ENCODE data around the gene IFITM1.
"Not testable (repeated sequence)": the region's sequence is repeated elsewhere in the genome, so short reads cannot be mapped to it uniquely, and the experiment has no call there.

The IFITM1 gene

DNA sequence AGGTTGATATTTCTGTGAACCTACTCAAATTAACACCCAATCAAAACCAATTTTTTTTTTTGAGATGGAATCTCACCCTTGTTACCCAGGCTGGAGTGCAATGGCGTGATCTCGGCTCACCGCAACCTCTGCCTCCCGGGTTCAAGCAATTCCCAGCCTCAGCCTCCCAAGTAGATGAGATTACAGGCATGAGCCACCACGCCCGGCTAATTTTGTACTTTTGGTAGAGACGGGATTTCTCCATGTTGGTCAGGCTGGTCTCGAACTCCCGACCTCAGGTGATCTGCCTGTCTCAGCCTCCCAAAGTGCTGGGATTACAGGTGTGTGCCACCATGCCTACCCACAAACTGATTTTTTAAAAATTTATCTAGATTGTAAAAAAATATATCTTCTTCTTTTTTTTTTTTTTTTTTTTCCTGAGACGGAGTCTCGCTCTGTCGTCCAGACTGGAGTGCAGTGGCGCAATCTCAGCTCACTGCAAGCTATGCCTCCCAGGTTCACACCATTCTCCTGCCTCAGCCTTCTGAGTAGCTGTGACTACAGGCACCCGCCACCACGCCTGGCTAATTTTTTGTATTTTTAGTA is 14.8 kb downstream of the IFITM1 start:
- not testable (repeated sequence) for DNase-seq

DNA sequence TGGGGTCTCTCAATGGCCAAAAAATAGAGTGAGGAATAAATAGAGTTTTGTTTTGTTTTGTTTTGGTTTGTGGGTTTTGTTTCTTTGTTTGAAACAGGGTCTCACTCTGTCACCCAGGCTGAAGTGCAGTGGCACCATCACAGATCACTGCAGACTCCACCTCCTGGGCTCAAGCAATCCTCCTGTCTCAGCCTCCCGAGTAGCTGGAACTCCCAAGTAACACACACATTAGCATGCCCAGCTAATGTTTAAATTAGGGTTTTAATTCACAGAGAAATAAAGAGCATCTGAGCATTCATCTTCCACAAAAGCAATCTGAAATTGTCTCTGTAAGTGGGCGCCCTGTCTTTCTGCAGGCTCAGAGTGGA is 16.0 kb downstream of the IFITM1 start:
- DNase-seq = no peak

DNA sequence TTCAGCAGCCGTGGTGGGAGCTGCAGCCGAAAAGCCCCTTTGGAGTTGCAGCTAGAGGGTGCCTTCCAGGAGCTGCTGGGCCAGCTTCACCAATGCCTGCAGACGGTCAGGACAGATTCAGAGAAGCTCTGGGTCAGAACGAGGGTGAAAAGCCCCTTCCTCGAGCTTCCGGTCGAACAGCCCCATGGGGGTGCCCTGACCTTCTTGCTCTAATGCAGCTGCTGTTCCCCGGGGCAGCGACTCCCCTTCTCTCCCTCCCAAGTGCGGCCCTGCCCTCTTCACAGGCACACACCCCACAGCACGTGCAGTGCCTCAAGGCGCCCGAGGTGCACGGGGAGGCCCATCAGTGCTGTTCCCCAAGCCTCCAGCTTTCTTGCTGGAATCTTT is 16.5 kb downstream of the IFITM1 start:
- no peak for DNase-seq

GRCh38 chr11:330694-331357 is 17.0 kb downstream of the IFITM1 start:
- no peak for DNase-seq

GRCh38 chr11:331358-332060 is 17.7 kb downstream of the IFITM1 start:
- no peak for DNase-seq

- DNase-seq = no peak
These were observed 19.0 kb downstream of the IFITM1 start for GRCh38 chr11:332651-333480.

- DNase-seq = not testable (repeated sequence)
These were observed 19.9 kb downstream of the IFITM1 start for GRCh38 chr11:333616-334263.

GRCh38 chr11:334264-334994 is 20.6 kb downstream of the IFITM1 start:
- DNase-seq = no peak

- DNase-seq = no peak
These were observed 22.2 kb downstream of the IFITM1 start for GRCh38 chr11:335779-336658.

DNA sequence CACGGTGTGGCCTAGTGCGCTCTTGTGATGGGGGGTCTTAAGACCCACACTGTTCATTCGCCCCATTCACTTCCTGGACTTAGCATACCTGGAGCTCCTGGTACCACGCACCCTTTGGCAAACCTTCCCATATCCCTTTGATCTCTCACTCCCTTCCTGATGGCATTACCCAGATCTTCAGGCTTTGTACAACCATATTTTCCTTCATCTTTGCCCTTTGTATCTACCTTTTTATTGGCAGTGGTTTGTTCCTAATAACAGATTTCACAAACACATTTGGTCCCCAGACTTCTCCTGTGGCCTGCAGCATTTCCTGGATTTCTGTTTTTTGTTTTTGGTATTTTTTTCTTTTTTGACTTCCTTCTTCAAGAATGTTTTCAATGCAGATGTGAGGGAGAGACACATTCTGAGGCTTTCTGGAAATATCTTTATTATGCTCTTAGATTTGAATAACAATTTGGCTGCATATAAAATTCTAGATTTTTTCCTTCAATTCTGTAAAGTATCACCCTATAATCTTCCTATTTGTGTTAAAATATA is 22.9 kb downstream of the IFITM1 start:
- DNase-seq = no peak

GRCh38 chr11:337711-338110 is 23.9 kb downstream of the IFITM1 start:
- no peak for DNase-seq

DNA sequence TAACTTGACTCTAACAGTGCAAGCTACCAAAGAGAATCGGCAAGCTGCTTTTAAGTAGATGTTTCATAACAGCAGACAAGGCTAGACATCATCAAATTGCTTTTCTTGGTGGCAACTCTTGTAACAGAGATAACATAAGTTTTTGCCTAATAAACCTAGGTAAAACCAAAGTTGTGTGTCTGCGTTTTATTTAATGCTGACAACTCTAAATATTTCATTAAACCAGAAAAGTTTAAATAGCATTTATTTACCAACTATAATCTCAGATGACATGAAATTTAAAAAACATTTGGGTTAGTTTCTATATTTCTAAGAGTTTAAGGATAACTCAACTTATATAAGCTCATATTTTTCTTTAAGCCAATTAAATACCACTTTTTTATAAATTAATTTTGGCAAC is 26.1 kb downstream of the IFITM1 start:
- DNase-seq = no peak

- DNase-seq = no peak
These were observed 27.0 kb downstream of the IFITM1 start for GRCh38 chr11:340539-341512.

- DNase-seq = no peak
These were observed 28.5 kb downstream of the IFITM1 start for GRCh38 chr11:342328-342727.

DNA sequence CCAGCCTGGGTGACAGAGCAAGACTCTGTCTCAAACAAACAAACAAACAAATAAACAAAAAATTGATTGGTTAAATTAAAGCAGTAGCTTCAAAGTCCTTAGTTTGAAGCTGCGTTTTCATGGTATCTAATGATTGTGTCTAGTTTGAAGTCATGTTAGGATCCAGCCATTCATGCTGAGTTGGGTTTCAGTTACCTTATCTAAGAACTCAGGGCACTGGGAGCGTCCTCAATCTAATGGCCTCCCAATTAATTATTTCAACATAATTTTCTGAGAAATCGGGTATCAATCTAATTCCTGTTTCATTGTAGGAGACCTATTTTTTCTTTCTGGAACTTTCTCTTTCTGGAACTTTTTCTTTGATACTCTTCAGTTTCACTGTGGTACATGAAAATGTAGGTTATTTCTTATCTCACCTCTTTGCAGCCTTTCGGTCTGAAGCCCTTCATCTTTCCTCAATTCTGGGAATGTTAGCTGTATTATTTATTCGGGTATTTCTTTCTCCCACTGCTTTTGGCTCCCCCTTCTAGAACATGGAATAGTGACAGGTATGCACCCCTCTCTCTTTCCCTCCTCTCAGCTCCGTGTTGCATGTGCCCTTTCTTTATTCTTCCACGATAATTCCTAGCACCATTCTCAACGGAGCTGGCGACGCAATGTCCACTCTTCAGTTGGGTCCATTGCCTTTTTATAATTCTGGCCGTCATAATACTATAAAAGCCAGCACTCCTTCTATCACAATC is 31.2 kb downstream of the IFITM1 start:
- no peak for DNase-seq

DNA sequence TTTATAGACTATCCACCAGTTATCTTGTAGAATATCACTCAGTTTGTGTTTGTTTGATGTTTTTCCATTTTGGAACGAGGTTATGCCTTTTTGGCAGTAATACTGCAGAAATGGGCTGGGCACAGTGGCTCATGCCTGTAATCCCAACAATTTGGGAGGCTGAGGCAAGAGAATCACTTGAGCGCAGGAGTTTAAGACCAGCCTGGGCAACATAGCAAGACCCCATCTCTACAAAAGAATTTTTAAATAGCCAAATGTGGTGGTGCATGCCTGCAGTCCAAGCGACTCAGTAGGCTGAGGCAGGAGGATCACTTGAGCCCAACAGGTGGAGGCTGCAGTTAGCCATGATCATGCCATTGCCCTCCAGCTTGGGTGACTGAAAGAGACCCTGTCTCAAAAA is 32.7 kb downstream of the IFITM1 start:
- no peak for DNase-seq

DNA sequence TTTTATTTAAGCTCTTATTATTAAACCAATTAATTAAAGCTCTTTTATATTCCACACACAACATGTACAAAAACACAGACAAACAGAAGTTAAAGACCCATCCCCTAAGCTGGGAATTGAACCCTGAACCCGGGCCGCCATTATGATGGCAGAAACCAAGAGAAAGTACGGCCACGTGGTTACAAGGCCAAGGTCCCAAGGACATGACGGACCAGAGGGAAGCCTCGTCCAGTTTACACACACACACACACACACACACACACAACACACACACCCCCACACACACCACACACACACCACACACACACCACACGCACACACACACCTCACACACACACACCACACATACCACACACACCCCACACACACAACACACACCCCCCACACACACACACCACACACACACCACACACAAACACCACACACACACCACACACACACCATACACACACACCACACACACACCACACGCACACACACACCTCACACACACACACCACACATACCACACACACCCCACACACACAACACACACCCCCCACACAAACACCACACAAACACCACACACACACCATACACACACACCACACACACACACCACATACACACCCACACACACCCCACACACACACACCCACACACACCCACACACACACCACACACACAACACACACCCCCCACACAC is 35.6 kb downstream of the IFITM1 start:
- DNase-seq = not testable (repeated sequence)

GRCh38 chr11:350033-350722 is 36.3 kb downstream of the IFITM1 start:
- not testable (repeated sequence) for DNase-seq

All from fibroblast of skin of right quadriceps (primary cell).